Activated naive CD8-positive, alpha-beta T cell treated with anti-CD3 and anti-CD28 coated beads, Interleukin-2, amount 50 U/mL, for 24 hours (primary cell): ENCODE data around the gene INPP4B.

Experiments
- ATAC-seq: fragments of 150-1000 bp; cut with Tn5 transposase; one replicate; pipeline ENCODE4 v1.10.0; 2021
- DNase-seq: peaks from one replicate; pipeline ENCODE4 v3.0.0; 2021
- H3K27ac Mint-ChIP-seq: one replicate; pipeline ENCODE4 v1.8.0; 2021; ENCODE audit warnings: mild to moderate bottlenecking, mixed read lengths
- H3K27me3 Mint-ChIP-seq: one replicate; pipeline ENCODE4 v1.8.0; 2021; ENCODE audit warnings: mixed read lengths
- H3K36me3 Mint-ChIP-seq: one replicate; pipeline ENCODE4 v1.8.0; 2021; ENCODE audit warnings: low read depth, mixed read lengths
- H3K4me1 Mint-ChIP-seq: one replicate; pipeline ENCODE4 v1.8.0; 2021; ENCODE audit warnings: mixed read lengths
- H3K4me3 Mint-ChIP-seq: one replicate; pipeline ENCODE4 v1.8.0; 2021; ENCODE audit warnings: mild to moderate bottlenecking, moderate library complexity, mixed read lengths
- H3K9me3 Mint-ChIP-seq: one replicate; pipeline ENCODE4 v1.8.0; 2021; ENCODE audit warnings: mixed read lengths

Gene INPP4B

GRCh38 chr4:142845293-142846107 is 601 bp downstream of the INPP4B start:
- Mint-ChIP-seq H3K36me3 (no peaks in the 10 kb centered on the region), H3K27ac (no peak overlapping the region), H3K4me3 (peak overlapping the region; percentile 81), H3K27me3 (peaks cover 50% of the 10 kb centered on the region), H3K9me3 (no peaks in the 10 kb centered on the region), H3K4me1 (peaks cover 16% of the 10 kb centered on the region)
- ATAC-seq (no peak), DNase-seq (peak; percentile 6)

GRCh38 chr4:142844782-142845181 is 1.3 kb downstream of the INPP4B start:
- no peak overlapping the region for H3K27ac Mint-ChIP-seq
- no peaks in the 10 kb centered on the region for H3K36me3 Mint-ChIP-seq
- ATAC-seq (no peak), DNase-seq (no peak)
- no peaks in the 10 kb centered on the region for H3K9me3 Mint-ChIP-seq
- peaks cover 49% of the 10 kb centered on the region for H3K27me3 Mint-ChIP-seq
- H3K4me3 Mint-ChIP-seq, result peak overlapping the region; percentile 81
- peaks cover 16% of the 10 kb centered on the region for H3K4me1 Mint-ChIP-seq

GRCh38 chr4:142840516-142841123 is 5.5 kb downstream of the INPP4B start:
- Mint-ChIP-seq H3K4me1 (peaks cover 18% of the 10 kb centered on the region), H3K27me3 (peaks cover 29% of the 10 kb centered on the region), H3K36me3 (no peaks in the 10 kb centered on the region), H3K9me3 (no peaks in the 10 kb centered on the region), H3K4me3 (no peak overlapping the region), H3K27ac (no peak overlapping the region)
- no peak for ATAC-seq
- no peak for DNase-seq

- ATAC-seq, result peak; percentile 78
Measured at GRCh38 chr4:142838778-142839177, 7.3 kb downstream of the INPP4B start.

GRCh38 chr4:142832022-142832421 is 14.1 kb downstream of the INPP4B start:
- Mint-ChIP-seq H3K27me3 (peaks cover 5% of the 10 kb centered on the region), H3K27ac (no peak overlapping the region), H3K36me3 (no peaks in the 10 kb centered on the region), H3K9me3 (no peaks in the 10 kb centered on the region), H3K4me1 (no peaks in the 10 kb centered on the region), H3K4me3 (no peak overlapping the region)
- no peak for ATAC-seq
- no peak for DNase-seq

More at GRCh38 chr4:142838778-142839177, 7.3 kb downstream of the INPP4B start:
- H3K4me3 Mint-ChIP-seq, result no peak overlapping the region
- no peaks in the 10 kb centered on the region for H3K9me3 Mint-ChIP-seq
- H3K27ac Mint-ChIP-seq, result no peak overlapping the region
- peaks cover 11% of the 10 kb centered on the region for H3K27me3 Mint-ChIP-seq
- no peaks in the 10 kb centered on the region for H3K36me3 Mint-ChIP-seq
- no peak for DNase-seq
- peaks cover 4% of the 10 kb centered on the region for H3K4me1 Mint-ChIP-seq

GRCh38 chr4:142826503-142827241 is 19.4 kb downstream of the INPP4B start:
- Mint-ChIP-seq H3K4me1 (peaks cover 15% of the 10 kb centered on the region), H3K27ac (no peak overlapping the region), H3K9me3 (no peaks in the 10 kb centered on the region), H3K4me3 (no peak overlapping the region), H3K36me3 (no peaks in the 10 kb centered on the region), H3K27me3 (peaks cover 2% of the 10 kb centered on the region)
- ATAC-seq, result no peak
- no peak for DNase-seq

- H3K4me3 Mint-ChIP-seq, result no peak overlapping the region
- H3K36me3 Mint-ChIP-seq, result no peaks in the 10 kb centered on the region
- peak overlapping the region; percentile 75 for H3K27ac Mint-ChIP-seq
- H3K4me1 Mint-ChIP-seq, result peaks cover 15% of the 10 kb centered on the region
- peaks cover 2% of the 10 kb centered on the region for H3K27me3 Mint-ChIP-seq
- DNase-seq (no peak), ATAC-seq (peak; percentile 94)
- peaks cover 4% of the 10 kb centered on the region for H3K9me3 Mint-ChIP-seq
Measured at GRCh38 chr4:142824368-142824767, 21.7 kb downstream of the INPP4B start.

GRCh38 chr4:142823796-142824195 is 22.3 kb downstream of the INPP4B start:
- no peaks in the 10 kb centered on the region for H3K36me3 Mint-ChIP-seq
- DNase-seq, result no peak
- H3K27ac Mint-ChIP-seq, result peak overlapping the region; percentile 75
- no peak overlapping the region for H3K4me3 Mint-ChIP-seq
- peaks cover 15% of the 10 kb centered on the region for H3K4me1 Mint-ChIP-seq
- peaks cover under 1% of the 10 kb centered on the region for H3K27me3 Mint-ChIP-seq
- ATAC-seq, result peak; percentile 71
- H3K9me3 Mint-ChIP-seq, result peaks cover 4% of the 10 kb centered on the region

GRCh38 chr4:142818476-142818875 is 27.6 kb downstream of the INPP4B start:
- no peaks in the 10 kb centered on the region for H3K27me3 Mint-ChIP-seq
- H3K4me3 Mint-ChIP-seq, result no peak overlapping the region
- peaks cover 4% of the 10 kb centered on the region for H3K9me3 Mint-ChIP-seq
- DNase-seq (no peak), ATAC-seq (no peak)
- H3K4me1 Mint-ChIP-seq, result peaks cover 28% of the 10 kb centered on the region
- no peaks in the 10 kb centered on the region for H3K36me3 Mint-ChIP-seq
- H3K27ac Mint-ChIP-seq, result no peak overlapping the region

- no peak for DNase-seq
- peak overlapping the region; percentile 71 for H3K27ac Mint-ChIP-seq
Measured at GRCh38 chr4:142818031-142818430, 28.1 kb downstream of the INPP4B start.

GRCh38 chr4:142817442-142817841 is 28.7 kb downstream of the INPP4B start:
- Mint-ChIP-seq H3K4me1 (peaks cover 28% of the 10 kb centered on the region), H3K9me3 (peaks cover 4% of the 10 kb centered on the region), H3K27me3 (no peaks in the 10 kb centered on the region), H3K27ac (peak overlapping the region; percentile 71), H3K36me3 (no peaks in the 10 kb centered on the region), H3K4me3 (peak overlapping the region; percentile 32)
- DNase-seq (peak; percentile 45), ATAC-seq (peak; percentile 96)

More at GRCh38 chr4:142818031-142818430, 28.1 kb downstream of the INPP4B start:
- H3K9me3 Mint-ChIP-seq, result peaks cover 4% of the 10 kb centered on the region
- ATAC-seq, result no peak
- peak overlapping the region; percentile 18 for H3K4me3 Mint-ChIP-seq
- H3K4me1 Mint-ChIP-seq, result peaks cover 28% of the 10 kb centered on the region
- no peaks in the 10 kb centered on the region for H3K27me3 Mint-ChIP-seq
- H3K36me3 Mint-ChIP-seq, result no peaks in the 10 kb centered on the region

GRCh38 chr4:142815834-142816233 is 30.3 kb downstream of the INPP4B start:
- no peak overlapping the region for H3K4me3 Mint-ChIP-seq
- H3K36me3 Mint-ChIP-seq, result no peaks in the 10 kb centered on the region
- peak overlapping the region; percentile 46 for H3K27ac Mint-ChIP-seq
- peak; percentile 87 for ATAC-seq
- peaks cover 4% of the 10 kb centered on the region for H3K9me3 Mint-ChIP-seq
- H3K27me3 Mint-ChIP-seq, result no peaks in the 10 kb centered on the region
- peaks cover 28% of the 10 kb centered on the region for H3K4me1 Mint-ChIP-seq
- DNase-seq, result peak; percentile 14

GRCh38 chr4:142813388-142813787 is 32.7 kb downstream of the INPP4B start:
- ATAC-seq, result no peak
- Mint-ChIP-seq H3K9me3 (no peaks in the 10 kb centered on the region), H3K4me3 (no peak overlapping the region), H3K27ac (no peak overlapping the region), H3K4me1 (peaks cover 25% of the 10 kb centered on the region), H3K27me3 (no peaks in the 10 kb centered on the region), H3K36me3 (no peaks in the 10 kb centered on the region)
- no peak for DNase-seq

- H3K27ac Mint-ChIP-seq, result no peak overlapping the region
- H3K4me1 Mint-ChIP-seq, result peaks cover 14% of the 10 kb centered on the region
- ATAC-seq (peak; percentile 40), DNase-seq (no peak)
- no peaks in the 10 kb centered on the region for H3K9me3 Mint-ChIP-seq
- no peak overlapping the region for H3K4me3 Mint-ChIP-seq
- no peaks in the 10 kb centered on the region for H3K36me3 Mint-ChIP-seq
- no peaks in the 10 kb centered on the region for H3K27me3 Mint-ChIP-seq
Measured at GRCh38 chr4:142812091-142812490, 34.0 kb downstream of the INPP4B start.
